Caco-2 (cell line): ENCODE results near the gene KSR2. TPM values are rescaled to one million over a fixed set of nuclear protein-coding genes. Genes with fewer than 3 reads are reported as not detected.

Source experiments
- BruUV-seq: library from RNA; stranded (reverse); fragments of 400-500 nt; replicated peaks from 2 replicates; lab custom pipeline; 2021; lab: Mats Ljungman, UMichigan
- CTCF ChIA-PET: fragments of 300-600 bp; sonication (Branson Sonifier 250); formaldehyde crosslinking; loops from one replicate; lab custom pipeline; 2022; ENCODE audit warnings: antibody characterized with exemption; lab: Charles Lee
- POLR2A ChIA-PET: fragments of 300-600 bp; sonication (Branson Sonifier 250); formaldehyde crosslinking; loops from one replicate; lab custom pipeline; 2022; ENCODE audit warnings: antibody characterized with exemption; lab: Charles Lee
- DNase-seq, 2 experiments: peaks; one replicate each; pipeline versions ENCODE4 v3.0.0 to v3.0.0-alpha.2; 2020 to 2022
- H3K27me3 ChIP-seq: replicated peaks from 2 replicates; pipeline ENCODE4 v1.6.0; 2011; ENCODE audit warnings: low read length; ENCODE audit not compliant: control insufficient read depth, insufficient read depth
- H3K36me3 ChIP-seq: 2 replicates; pipeline ENCODE4 v1.5.1; 2011; ENCODE audit warnings: low read length; ENCODE audit not compliant: control insufficient read depth, insufficient read depth
- H3K4me1 ChIP-seq: fragments of 250-450 bp; sonication (Bioruptor Pico); 2 replicates; pipeline ENCODE4 v1.5.1; 2020; ENCODE audit warnings: mild to moderate bottlenecking
- H3K4me3 ChIP-seq: 2 replicates; pipeline ENCODE4 v1.5.1; 2011; ENCODE audit warnings: low read depth, mild to moderate bottlenecking, control low read depth, low read length
- H3K9me3 ChIP-seq: fragments of 250-450 bp; sonication (Bioruptor Pico); 2 replicates; pipeline ENCODE4 v1.5.1; 2020; ENCODE audit warnings: mild to moderate bottlenecking, moderate library complexity
- H3K27ac Mint-ChIP-seq: one replicate; pipeline ENCODE4 v1.8.0; 2022; ENCODE audit warnings: mixed read lengths; ENCODE audit not compliant: unreplicated experiment
- H3K27me3 Mint-ChIP-seq: one replicate; pipeline ENCODE4 v1.8.0; 2022; ENCODE audit warnings: mixed read lengths; ENCODE audit not compliant: insufficient read depth, unreplicated experiment
- H3K36me3 Mint-ChIP-seq: one replicate; pipeline ENCODE4 v1.8.0; 2022; ENCODE audit warnings: mild to moderate bottlenecking, mixed read lengths; ENCODE audit not compliant: insufficient read depth, unreplicated experiment
- H3K4me1 Mint-ChIP-seq: one replicate; pipeline ENCODE4 v1.8.0; 2022; ENCODE audit warnings: low read depth, mixed read lengths; ENCODE audit not compliant: unreplicated experiment
- H3K4me3 Mint-ChIP-seq: one replicate; pipeline ENCODE4 v1.8.0; 2022; ENCODE audit warnings: mild to moderate bottlenecking, moderate library complexity, mixed read lengths; ENCODE audit not compliant: unreplicated experiment
- H3K9me3 Mint-ChIP-seq: one replicate; pipeline ENCODE4 v1.8.0; 2022; ENCODE audit warnings: mixed read lengths; ENCODE audit not compliant: unreplicated experiment
- CTCF ChIP-seq, 2 experiments: fragments of 200-600 bp in 1 of 2; IDR thresholded peaks; 1 replicate in 1 of 2; 2 replicates in 1 of 2; pipeline versions ENCODE4 v1.5.1 to v1.8.0; 2011 to 2022; ENCODE audit warnings: antibody characterized with exemption in 1 of 2, control low read depth in 1 of 2, inconsistent platforms in 1 of 2, low read depth in 1 of 2, low read length in 1 of 2, mild to moderate bottlenecking in 1 of 2, moderate library complexity in 1 of 2; ENCODE audit not compliant: insufficient read depth in 1 of 2, severe bottlenecking in 1 of 2, unreplicated experiment in 1 of 2
- intact Hi-C: fragments of 100-400 bp; cut with micrococcal nuclease; formaldehyde crosslinking; loops from one replicate; pipeline ENCODE4 v1.10.0; 2022; ENCODE audit not compliant: unreplicated experiment
- total RNA-seq: library from RNA; stranded (reverse); gene quantifications from 2 replicates; pipeline ENCODE4 v1.2.3, GENCODE V29; 2022

Gene KSR2
- total RNA-seq, 1 experiment from 2014 or later, result 0.66 TPM

- Histone ChIP-seq H3K4me1 (no peaks in the 10 kb centered on the region), H3K27me3 (no peaks in the 10 kb centered on the region), H3K9me3 (no peaks in the 10 kb centered on the region), H3K4me3 (no peak overlapping the region), H3K36me3 (no peaks in the 10 kb centered on the region)
- ChIA-PET POLR2A (no interaction called here), CTCF (no interaction called here)
- no peak overlapping the region for H3K4me3 Mint-ChIP-seq
- no peak overlapping the region for H3K27ac Mint-ChIP-seq
- no peaks in the 10 kb centered on the region for H3K4me1 Mint-ChIP-seq
- H3K27me3 Mint-ChIP-seq, result peaks cover 7% of the 10 kb centered on the region
- no peaks in the 10 kb centered on the region for H3K9me3 Mint-ChIP-seq
- intact Hi-C loops, result no loop called here
- DNase-seq, result no peak
- H3K36me3 Mint-ChIP-seq, result no peaks in the 10 kb centered on the region
- TF ChIP-seq CTCF (IDR thresholded peaks at IDR 0.05; ENCODE audit: insufficient read depth in 1 of 2, low read depth in 1 of 2, low read length in 1 of 2, severe bottlenecking in 1 of 2, unreplicated experiment in 1 of 2), result no peak
- BruUV-seq, result no TSS peak
Measured at GRCh38 chr12:117778656-117779055, 190.1 kb downstream of the KSR2 start.

- Mint-ChIP-seq H3K4me1 (no peaks in the 10 kb centered on the region), H3K4me3 (no peak overlapping the region), H3K27me3 (peaks cover 3% of the 10 kb centered on the region), H3K27ac (no peak overlapping the region), H3K9me3 (no peaks in the 10 kb centered on the region), H3K36me3 (no peaks in the 10 kb centered on the region)
- TF ChIP-seq CTCF (IDR thresholded peaks at IDR 0.05; ENCODE audit: insufficient read depth in 1 of 2, low read depth in 1 of 2, low read length in 1 of 2, severe bottlenecking in 1 of 2, unreplicated experiment in 1 of 2), result no peak
- Histone ChIP-seq H3K9me3 (no peaks in the 10 kb centered on the region), H3K4me3 (no peak overlapping the region), H3K4me1 (no peaks in the 10 kb centered on the region), H3K27me3 (no peaks in the 10 kb centered on the region), H3K36me3 (no peaks in the 10 kb centered on the region)
- CTCF ChIA-PET, result no interaction called here
- POLR2A ChIA-PET, result no interaction called here
- BruUV-seq, result no TSS peak
- intact Hi-C loops, result no loop called here
- no peak for DNase-seq
Measured at GRCh38 chr12:117774941-117775775, 193.6 kb downstream of the KSR2 start.

- Histone ChIP-seq H3K9me3 (no peaks in the 10 kb centered on the region), H3K36me3 (no peaks in the 10 kb centered on the region), H3K27me3 (no peaks in the 10 kb centered on the region), H3K4me3 (no peak overlapping the region), H3K4me1 (no peaks in the 10 kb centered on the region)
- intact Hi-C loops, result no loop called here
- BruUV-seq, result no TSS peak
- CTCF ChIA-PET, result no interaction called here
- H3K27ac Mint-ChIP-seq, result no peak overlapping the region
- no peak for DNase-seq
- H3K27me3 Mint-ChIP-seq, result no peaks in the 10 kb centered on the region
- no peaks in the 10 kb centered on the region for H3K4me1 Mint-ChIP-seq
- no peak overlapping the region for H3K4me3 Mint-ChIP-seq
- H3K9me3 Mint-ChIP-seq, result peaks cover 16% of the 10 kb centered on the region
- TF ChIP-seq CTCF (IDR thresholded peaks at IDR 0.05; ENCODE audit: insufficient read depth in 1 of 2, low read depth in 1 of 2, low read length in 1 of 2, severe bottlenecking in 1 of 2, unreplicated experiment in 1 of 2), result no peak
- H3K36me3 Mint-ChIP-seq, result no peaks in the 10 kb centered on the region
- POLR2A ChIA-PET, result no interaction called here
Measured at GRCh38 chr12:117768860-117769259, 199.9 kb downstream of the KSR2 start.
